Gastrocnemius medialis (tissue), 4 donors: ENCODE data around the gene PPAN.

ENCODE experiments used
- POLR2A ChIP-seq, 2 donors: fragments of 450-650 bp; IDR thresholded peaks; one replicate each; pipeline ENCODE4 v1.6.1; 2017; ENCODE audit warnings: antibody characterized with exemption in 2 of 2, mild to moderate bottlenecking in 2 of 2, moderate library complexity in 2 of 2
- TF ChIP-seq, protein P1 (sequence below), 5 experiments: fragments of 450-650 bp in 3 of 5; fragments of 200-600 bp in 2 of 5; sonication (generic) in 2 of 5; IDR thresholded peaks in 4 of 5; conservative IDR thresholded peaks in 1 of 5; 1 replicate in 4 of 5; 2 replicates in 1 of 5; pipeline ENCODE4 v1.5.1; 2016 to 2019; ENCODE audit warnings: antibody characterized with exemption in 5 of 5, mild to moderate bottlenecking in 3 of 5, moderate library complexity in 3 of 5

DNA sequence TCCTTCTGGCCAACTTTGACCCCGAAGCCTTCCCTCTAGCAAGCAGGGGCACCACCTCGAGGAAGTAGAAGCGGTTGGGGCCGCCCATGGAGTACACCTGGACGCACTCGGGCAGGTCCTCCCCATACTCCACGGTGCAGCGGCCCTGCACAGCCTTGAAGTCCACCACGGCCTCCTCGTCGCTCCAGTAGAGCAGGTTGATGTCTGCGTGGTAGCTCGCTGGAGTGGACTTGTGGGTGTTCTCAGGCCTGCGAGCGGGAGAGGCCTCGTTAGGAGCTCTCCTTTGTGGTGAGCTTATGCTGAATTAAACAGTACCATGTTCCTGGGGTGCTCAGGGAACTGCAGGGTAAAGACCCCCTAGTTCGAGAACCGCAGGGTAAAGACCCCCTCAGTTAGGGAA is 35.8 kb downstream of the PPAN start:
- TF ChIP-seq POLR2A (IDR thresholded peaks at IDR 0.05): no peak
- TF ChIP-seq, protein P1, sequence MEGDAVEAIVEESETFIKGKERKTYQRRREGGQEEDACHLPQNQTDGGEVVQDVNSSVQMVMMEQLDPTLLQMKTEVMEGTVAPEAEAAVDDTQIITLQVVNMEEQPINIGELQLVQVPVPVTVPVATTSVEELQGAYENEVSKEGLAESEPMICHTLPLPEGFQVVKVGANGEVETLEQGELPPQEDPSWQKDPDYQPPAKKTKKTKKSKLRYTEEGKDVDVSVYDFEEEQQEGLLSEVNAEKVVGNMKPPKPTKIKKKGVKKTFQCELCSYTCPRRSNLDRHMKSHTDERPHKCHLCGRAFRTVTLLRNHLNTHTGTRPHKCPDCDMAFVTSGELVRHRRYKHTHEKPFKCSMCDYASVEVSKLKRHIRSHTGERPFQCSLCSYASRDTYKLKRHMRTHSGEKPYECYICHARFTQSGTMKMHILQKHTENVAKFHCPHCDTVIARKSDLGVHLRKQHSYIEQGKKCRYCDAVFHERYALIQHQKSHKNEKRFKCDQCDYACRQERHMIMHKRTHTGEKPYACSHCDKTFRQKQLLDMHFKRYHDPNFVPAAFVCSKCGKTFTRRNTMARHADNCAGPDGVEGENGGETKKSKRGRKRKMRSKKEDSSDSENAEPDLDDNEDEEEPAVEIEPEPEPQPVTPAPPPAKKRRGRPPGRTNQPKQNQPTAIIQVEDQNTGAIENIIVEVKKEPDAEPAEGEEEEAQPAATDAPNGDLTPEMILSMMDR (IDR thresholded peaks at IDR 0.05 in 4 of 5, conservative IDR thresholded peaks at IDR 0.05 in 1 of 5): no peak
